Ovary (tissue), 3 donors: ENCODE measurements around the gene EMX2.

Experiments
- CTCF ChIP-seq, 3 donors: fragments of 450-650 bp in 2 of 3; fragments of 200-600 bp in 1 of 3; IDR thresholded peaks; one replicate each; pipeline versions ENCODE4 v1.5.1 to v1.8.0; 2016 to 2022; ENCODE audit warnings: antibody characterized with exemption in 3 of 3, mild to moderate bottlenecking in 1 of 3
- EP300 ChIP-seq: sonication (generic); formaldehyde crosslinking; IDR thresholded peaks from one replicate; pipeline ENCODE4 v1.6.1; 2017; ENCODE audit warnings: antibody characterized with exemption
- POLR2A ChIP-seq: fragments of 450-650 bp; IDR thresholded peaks from one replicate; pipeline ENCODE4 v1.6.1; 2017; ENCODE audit warnings: antibody characterized with exemption, mild to moderate bottlenecking, moderate library complexity
- donor health status: DM: no; HTN: no; CAD: no.

- TF ChIP-seq CTCF (IDR thresholded peaks at IDR 0.05) (no peak), POLR2A (no peak), EP300 (no peak)
These were observed 6.6 kb downstream of the EMX2 start for GRCh38 chr10:117549100-117549585.
